GM21360 (cell line): Measurements from ENCODE around the gene FAM131A.

Experiments used
- ATAC-seq: cut with Tn5 transposase; IDR thresholded peaks from one replicate; pipeline ENCODE4 v1.9.1; 2021; ENCODE audit warnings: mild to moderate bottlenecking, moderate library complexity; ENCODE audit not compliant: unreplicated experiment

Gene FAM131A

DNA sequence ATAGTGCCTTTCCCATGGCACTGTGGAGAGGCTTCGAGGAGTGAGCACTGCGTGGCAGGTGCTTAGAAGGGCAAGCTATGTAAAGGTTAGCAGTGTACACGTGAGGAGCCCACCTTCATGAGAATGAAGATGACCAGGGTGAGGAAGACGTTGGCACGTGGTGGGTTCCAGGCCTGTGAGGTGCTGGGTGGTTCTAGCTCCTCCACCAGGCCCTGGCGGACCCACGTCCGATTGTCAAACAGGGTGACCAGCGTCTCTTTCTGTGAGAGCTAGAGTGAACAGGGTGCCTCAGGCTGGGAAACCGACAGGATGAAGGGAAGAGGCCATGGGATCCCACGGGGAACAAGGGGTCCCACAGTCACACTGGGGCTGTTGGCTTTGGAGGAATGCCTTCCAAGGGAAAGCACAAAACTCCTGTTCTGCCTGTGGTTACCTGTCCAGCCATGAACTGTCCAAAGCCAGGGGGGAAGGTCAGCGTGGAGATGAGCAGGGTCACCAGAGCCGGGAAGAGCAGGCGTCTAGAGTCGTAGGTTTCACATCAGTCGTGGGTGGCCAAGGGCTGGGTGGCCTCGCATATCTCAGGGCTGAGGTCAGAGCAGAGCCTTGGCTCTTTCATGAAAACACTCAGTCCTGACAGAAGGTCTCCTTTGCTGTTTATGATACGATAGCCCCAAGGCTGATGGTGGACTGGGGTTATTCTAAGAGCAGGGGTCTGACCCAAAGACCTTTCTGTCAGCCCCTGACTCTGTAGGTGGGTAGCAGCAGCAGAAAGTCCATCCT, 18.1 kb downstream of the FAM131A start:
- no peak for ATAC-seq

- no peak for ATAC-seq
Observed at GRCh38 chr3:184357248-184358123, 20.1 kb downstream of the FAM131A start.

GRCh38 chr3:184358124-184358767, 20.8 kb downstream of the FAM131A start:
- ATAC-seq, result no peak

DNA sequence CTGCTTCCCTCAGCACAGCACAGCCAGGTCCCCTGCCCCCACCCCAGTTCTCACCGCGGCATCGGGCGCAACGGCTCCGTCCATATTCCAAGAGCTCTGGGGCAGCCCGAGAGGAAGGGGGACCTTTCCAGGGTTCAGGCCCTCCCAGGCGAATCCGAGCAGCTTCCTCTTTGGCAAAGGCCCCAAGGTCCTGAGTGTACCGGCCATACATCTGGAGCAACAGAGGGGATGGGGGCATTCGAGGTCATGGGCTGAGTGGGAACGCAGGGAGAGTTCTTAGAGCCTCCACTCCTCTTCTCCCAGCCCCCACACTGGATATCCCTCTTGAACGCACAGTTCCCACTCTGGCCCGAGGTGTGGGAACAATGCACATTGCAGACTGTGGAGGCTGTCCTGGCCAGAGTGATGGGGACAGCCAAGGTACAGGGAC, 21.5 kb downstream of the FAM131A start:
- no peak for ATAC-seq

DNA sequence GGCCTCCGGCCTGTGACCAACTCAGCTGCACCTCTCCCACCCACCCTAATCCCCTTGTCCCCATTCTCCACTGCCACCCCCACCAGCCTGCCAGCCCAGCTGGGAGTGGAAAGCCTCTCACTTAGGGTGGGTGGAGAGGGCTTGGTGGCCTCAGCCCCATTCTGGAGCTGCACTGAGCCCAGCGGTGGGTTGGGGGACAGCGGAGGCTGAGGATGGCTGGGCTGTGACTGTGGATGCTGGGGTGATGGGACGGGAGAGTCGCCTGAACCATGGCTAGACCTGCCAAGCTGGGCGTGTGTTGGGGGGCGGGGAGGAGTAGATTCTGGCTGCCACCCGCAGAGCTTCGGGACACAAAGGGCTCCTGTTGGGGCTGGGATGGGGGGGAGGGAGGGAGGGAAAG, 22.2 kb downstream of the FAM131A start:
- ATAC-seq, result no peak

DNA sequence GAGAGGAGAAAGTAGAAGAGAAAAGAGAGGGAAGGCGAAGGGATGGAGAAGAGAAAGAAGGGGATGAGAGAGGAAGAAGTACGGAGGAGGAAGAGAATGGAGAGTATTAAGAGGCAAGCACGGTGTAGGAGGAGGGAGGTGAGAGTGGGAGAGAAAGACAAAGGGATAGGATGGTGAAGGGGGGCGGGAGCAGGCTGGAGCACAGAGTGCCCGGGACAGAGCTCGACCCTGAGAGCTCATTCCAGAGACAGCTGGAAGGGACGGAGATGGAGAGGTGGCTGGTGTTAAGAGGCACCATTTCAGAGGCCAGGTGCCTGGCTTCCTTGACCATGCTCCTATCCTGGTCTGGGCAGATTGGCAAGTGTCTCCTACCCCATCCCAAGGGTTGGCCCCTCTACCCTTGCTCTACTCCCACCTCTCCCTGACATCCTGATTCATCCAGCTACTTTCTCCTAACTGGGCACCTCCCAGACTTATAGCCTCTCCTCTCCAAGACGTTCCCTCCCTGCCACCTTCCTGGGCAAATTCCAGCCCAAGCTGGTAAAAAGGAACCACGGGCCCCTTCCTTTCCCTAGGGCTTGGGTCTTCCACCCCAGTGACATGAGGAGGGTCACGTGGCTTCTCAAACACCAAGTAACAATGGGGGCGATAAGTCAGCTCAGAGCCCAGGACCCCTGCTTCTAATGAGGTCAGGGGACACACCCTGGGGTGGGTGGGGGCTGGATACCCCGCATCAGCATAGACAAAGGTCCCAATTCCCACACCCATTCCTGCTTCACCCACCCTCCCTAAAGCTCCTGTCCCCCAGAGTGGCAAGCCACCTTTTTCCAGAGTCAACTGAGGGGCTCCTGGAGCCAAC, 22.9 kb downstream of the FAM131A start:
- no peak for ATAC-seq

DNA sequence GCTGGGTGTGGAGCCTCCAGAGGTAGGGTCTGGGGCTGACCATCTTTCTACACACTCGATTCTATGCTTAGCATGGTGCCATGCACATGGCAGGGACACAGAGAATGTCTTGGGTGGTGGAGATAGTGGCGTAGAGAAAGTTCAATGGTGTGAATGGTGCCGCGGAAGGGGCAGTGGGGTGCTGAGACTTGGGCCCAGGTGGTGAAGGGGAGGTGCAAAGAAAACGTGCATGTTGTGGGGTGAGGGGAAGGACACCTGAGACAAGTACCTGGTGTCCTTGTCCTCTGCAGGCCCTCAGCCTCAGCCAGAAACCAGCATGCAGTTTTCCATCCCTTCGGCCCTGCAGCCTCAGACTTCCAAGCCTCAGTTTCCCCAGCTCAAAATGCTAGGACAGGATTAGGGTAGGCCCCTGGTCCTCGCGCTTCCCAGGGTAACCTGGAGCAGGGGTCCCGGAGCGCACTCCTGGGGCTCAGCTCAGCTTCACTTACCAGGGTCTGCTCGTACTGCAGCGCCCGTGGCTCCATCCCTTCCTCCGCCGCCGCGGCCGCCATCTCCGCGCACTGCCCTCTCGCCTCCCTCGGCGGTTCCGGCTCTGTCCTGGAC, 23.6 kb downstream of the FAM131A start:
- ATAC-seq, result no peak

DNA sequence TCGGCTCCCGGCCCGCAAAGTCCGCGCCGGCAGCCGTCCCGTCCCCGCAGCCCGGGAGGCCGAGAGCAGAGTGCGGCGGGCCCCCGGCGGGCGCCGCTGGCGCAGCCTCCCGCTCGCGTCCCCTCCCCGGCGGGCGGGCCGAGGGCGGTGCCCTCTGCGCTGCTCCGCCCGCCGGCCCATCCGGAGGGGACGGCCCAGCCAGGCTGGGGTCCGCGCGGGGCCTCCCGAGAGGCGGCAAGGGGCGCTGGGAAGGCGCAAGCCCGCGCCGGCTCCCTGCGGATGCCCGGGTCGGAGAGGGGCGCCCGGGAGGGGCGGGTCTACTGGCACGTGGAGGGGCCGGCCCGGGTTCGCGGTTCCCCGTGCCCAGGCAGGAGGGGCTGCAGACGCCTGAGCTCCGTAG, 24.1 kb downstream of the FAM131A start, which contains the start of the genes CLCN2 and POLR2H:
Gene CLCN2 (minus strand): TSS at position 74 of the 400 bp plus-strand sequence. CDS start 126 bp downstream, outside the sequence.
Gene POLR2H (plus strand): TSS at position 179 of the 400 bp plus-strand sequence. CDS start 1,783 bp downstream, outside the sequence.
- peak; percentile 34 for ATAC-seq

DNA sequence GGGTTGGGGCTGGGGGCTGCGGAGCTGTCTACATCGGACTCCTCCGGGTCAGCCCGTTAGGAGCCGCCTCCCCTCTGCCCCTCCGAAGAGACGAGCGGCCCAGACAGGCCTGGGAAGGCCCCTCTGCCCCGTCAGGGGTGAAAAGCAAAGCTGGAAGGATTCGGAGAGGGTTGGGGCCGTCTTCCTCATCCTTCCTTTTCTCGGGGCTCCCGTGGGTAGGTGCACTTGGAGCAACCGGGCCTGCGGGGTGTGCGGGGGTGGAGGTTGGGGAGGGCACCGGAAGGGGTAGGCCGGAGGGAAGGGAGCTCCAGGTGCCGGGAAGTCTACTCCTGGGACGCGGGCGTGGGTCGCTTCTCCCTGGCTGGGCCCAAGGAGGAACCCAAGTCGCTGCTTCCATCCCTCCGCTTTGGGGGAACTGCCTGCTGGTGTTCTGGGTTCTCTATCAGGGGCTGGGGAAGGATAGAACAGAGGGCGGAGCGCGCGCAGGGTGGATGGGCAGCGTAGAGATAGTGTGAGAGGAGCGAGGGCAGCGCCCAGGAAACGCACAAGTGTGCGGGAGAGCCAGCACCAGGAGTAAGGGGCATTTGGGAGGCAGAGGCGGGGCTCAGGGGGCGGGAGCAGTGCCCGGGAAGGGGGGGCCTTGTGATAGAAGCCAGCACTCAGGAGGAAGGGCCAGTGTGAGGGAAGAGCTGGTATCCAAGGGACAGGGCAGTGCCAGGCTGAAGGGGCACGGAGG, 24.7 kb downstream of the FAM131A start:
- peak; percentile 1 for ATAC-seq

DNA sequence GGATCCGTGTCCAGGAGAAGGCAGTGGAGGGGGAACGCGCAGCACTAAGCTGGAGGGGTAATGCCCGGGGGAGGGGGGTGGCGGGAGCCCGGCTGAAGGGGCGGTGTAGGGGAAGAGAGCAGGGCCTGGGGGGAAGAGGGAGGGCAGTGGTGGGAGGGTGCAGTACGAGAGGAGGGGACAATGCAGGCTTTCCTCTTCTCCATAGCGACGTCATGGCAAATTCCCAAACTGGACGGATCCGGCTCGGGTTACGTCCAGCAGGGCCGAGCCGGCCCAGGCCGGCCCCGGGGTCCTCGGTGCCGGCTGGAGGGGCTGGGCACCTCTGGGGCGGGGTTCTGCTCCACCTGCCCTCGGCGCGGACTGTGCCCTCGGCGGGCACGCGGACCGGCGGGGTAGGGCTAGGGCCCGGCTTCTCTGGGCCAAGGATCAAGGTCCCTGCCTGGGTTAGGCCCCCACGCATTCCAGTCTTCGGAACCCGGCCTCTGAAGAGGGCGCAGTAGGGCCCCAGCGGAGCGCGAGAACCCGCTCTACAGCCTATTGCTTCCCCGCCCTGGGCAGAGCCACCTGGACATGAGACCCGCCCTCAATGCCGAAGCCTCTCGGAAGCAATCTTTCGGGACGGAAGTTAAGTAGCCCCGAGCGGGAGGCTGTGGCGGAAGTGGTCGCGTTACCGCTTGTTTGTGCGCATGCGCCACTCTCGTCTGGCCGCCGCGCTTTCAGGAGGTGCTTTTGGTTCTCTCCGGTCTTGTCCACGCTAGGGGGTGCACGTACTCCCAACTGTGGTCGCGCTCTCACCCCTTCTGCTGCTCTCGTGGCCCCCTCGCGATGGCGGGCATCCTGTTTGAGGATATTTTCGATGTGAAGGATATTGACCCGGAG, 25.5 kb downstream of the FAM131A start:
- peak; percentile 87 for ATAC-seq

GRCh38 chr3:184366619-184367289, 29.4 kb downstream of the FAM131A start:
- no peak for ATAC-seq

GRCh38 chr3:184368116-184368515, 30.7 kb downstream of the FAM131A start:
- no peak for ATAC-seq

GRCh38 chr3:184368586-184369183, 31.3 kb downstream of the FAM131A start:
- ATAC-seq, result no peak

DNA sequence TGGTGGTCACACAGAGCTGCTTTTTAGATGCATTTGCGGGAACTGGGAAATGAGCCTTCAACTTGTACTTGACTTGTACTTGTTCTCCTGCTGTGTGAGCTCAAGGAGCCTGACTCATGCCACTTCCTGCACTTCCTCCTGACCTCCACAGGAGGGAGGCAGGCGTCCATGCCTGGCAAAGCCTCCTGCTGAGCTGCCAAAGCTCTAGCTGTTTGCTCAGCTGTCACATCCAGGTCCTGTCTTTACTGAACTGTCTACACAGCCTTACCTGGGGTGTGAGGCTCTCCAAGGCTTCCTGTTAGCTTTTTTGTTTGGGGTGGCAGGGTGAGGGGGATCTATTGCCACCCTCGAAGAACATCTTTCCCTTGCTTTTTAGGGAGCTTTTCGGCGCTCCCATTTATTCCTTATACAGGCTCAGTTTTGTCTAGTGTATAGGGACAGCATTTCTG, 34.2 kb downstream of the FAM131A start:
- peak; percentile 57 for ATAC-seq

GRCh38 chr3:184372296-184372821, 35.0 kb downstream of the FAM131A start:
- ATAC-seq, result no peak

DNA sequence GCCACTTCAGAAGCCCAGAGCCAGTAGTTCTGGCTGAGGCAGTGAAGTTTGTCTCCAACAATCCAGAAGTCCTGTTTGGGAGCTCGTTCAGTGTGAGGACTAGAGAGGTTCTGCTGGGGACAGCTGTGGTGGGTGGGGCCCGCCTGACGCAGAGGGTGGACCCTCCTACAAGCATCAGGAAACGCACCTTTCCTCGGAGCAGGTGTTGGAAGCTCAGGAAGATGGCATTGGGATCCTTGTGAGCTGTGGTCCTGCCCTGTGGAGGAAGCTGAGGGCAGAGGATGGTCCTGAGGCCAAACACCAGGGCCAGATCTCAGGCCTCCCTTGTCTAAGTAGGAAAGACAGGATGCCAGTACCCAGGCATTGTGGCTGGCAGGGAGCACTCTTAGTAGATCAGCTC, 35.5 kb downstream of the FAM131A start:
- no peak for ATAC-seq

DNA sequence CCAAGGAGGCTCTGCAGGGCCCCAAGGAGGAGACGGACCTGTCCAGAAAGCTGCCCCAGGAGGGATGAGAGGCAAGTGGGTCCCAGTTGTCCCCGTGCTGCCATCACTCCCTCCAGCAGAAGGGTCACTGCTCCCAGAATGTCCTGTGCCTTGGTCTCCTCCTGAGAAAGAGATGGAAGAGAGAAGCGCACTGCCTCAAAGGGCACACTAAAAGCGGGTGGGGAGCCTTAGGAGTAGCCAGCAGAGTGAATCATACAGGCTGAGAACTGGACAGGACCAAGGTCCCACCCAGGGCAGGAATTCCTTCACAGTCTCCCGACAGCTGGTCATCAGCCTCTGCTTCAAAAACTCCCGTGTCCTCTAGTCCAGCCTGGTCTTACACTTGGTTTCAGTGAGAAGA, 36.0 kb downstream of the FAM131A start:
- ATAC-seq, result no peak
